Activated B cell treated with CpG ODN at 0.5 μM for 24 hours (primary cell): ENCODE data around the gene PLP2. TPM values are rescaled to one million over a fixed set of nuclear protein-coding genes. Genes with fewer than 3 reads are reported as not detected.

Source experiments
- ATAC-seq: fragments of 200-7000 bp; cut with Tn5 transposase; one replicate; pipeline ENCODE4 v1.10.0; 2021; ENCODE audit warnings: low read depth, mild to moderate bottlenecking, moderate library complexity
- CTCF ChIA-PET: fragments of 350-600 bp; sonication (Branson Sonifier 250); formaldehyde crosslinking; loops from one replicate; lab custom pipeline; 2021; ENCODE audit warnings: antibody characterized with exemption; lab: Charles Lee
- POLR2A ChIA-PET: fragments of 350-600 bp; sonication (Branson Sonifier 250); formaldehyde crosslinking; loops from one replicate; lab custom pipeline; 2021; ENCODE audit warnings: antibody characterized with exemption; lab: Charles Lee
- DNase-seq: peaks from one replicate; pipeline ENCODE4 v3.0.0; 2022
- H3K27ac Mint-ChIP-seq: one replicate; pipeline ENCODE4 v1.8.0; 2020; ENCODE audit warnings: mixed read lengths
- H3K27me3 Mint-ChIP-seq: one replicate; pipeline ENCODE4 v1.8.0; 2021; ENCODE audit warnings: mixed read lengths
- H3K36me3 Mint-ChIP-seq: one replicate; pipeline ENCODE4 v1.8.0; 2021; ENCODE audit warnings: low read depth, mixed read lengths
- H3K4me1 Mint-ChIP-seq: one replicate; pipeline ENCODE4 v1.8.0; 2021; ENCODE audit warnings: mixed read lengths
- H3K4me3 Mint-ChIP-seq: one replicate; pipeline ENCODE4 v1.8.0; 2020; ENCODE audit warnings: mild to moderate bottlenecking, mixed read lengths
- H3K9me3 Mint-ChIP-seq: one replicate; pipeline ENCODE4 v1.8.0; 2020; ENCODE audit warnings: mixed read lengths
- intact Hi-C: fragments of 100-400 bp; cut with micrococcal nuclease; formaldehyde crosslinking; loops from one replicate; pipeline ENCODE4 v1.15.1; 2024
- total RNA-seq: library from RNA; stranded (reverse); gene quantifications from 2 replicates; pipeline ENCODE4 v1.2.3, GENCODE V29; 2022
- TF ChIP-seq, protein P1 (sequence below): fragments of 200-600 bp; IDR thresholded peaks from one replicate; pipeline ENCODE4 v1.8.0; 2022; ENCODE audit warnings: antibody characterized with exemption, mild to moderate bottlenecking

PLP2 gene
- total RNA-seq, 1 donor from 2014 or later, result 97.2 TPM

DNA sequence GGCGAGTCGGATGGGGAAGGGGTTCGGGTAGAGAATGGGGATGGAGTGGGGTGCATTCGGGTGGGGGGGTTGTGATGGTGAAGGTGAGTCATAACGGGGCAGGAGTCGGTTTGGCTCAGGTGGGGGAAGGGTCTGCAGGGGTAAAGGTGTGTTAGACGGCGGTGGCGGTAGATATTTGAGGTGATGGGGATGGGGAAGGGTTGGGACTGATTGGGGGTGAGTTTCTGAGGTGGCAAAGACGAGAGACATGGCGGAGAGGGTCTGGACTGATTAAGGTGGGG, 27.6 kb downstream of the PLP2 start:
- ATAC-seq (no peak), DNase-seq (no peak)
- Mint-ChIP-seq H3K27ac (no peak overlapping the region), H3K4me1 (peaks cover 9% of the 10 kb centered on the region), H3K9me3 (no peaks in the 10 kb centered on the region), H3K27me3 (no peaks in the 10 kb centered on the region), H3K36me3 (no peaks in the 10 kb centered on the region), H3K4me3 (no peak overlapping the region)
- ChIA-PET POLR2A (no interaction called here), CTCF (no interaction called here)
- TF ChIP-seq, protein P1, sequence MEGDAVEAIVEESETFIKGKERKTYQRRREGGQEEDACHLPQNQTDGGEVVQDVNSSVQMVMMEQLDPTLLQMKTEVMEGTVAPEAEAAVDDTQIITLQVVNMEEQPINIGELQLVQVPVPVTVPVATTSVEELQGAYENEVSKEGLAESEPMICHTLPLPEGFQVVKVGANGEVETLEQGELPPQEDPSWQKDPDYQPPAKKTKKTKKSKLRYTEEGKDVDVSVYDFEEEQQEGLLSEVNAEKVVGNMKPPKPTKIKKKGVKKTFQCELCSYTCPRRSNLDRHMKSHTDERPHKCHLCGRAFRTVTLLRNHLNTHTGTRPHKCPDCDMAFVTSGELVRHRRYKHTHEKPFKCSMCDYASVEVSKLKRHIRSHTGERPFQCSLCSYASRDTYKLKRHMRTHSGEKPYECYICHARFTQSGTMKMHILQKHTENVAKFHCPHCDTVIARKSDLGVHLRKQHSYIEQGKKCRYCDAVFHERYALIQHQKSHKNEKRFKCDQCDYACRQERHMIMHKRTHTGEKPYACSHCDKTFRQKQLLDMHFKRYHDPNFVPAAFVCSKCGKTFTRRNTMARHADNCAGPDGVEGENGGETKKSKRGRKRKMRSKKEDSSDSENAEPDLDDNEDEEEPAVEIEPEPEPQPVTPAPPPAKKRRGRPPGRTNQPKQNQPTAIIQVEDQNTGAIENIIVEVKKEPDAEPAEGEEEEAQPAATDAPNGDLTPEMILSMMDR, result no peak
- intact Hi-C loops, result loop anchor here (10.0 kb wide), 2 partner anchors 284 to 1544 kb away; partner anchors contain the start of genes ELK1, PIM2, SLC35A2 and UXT

DNA sequence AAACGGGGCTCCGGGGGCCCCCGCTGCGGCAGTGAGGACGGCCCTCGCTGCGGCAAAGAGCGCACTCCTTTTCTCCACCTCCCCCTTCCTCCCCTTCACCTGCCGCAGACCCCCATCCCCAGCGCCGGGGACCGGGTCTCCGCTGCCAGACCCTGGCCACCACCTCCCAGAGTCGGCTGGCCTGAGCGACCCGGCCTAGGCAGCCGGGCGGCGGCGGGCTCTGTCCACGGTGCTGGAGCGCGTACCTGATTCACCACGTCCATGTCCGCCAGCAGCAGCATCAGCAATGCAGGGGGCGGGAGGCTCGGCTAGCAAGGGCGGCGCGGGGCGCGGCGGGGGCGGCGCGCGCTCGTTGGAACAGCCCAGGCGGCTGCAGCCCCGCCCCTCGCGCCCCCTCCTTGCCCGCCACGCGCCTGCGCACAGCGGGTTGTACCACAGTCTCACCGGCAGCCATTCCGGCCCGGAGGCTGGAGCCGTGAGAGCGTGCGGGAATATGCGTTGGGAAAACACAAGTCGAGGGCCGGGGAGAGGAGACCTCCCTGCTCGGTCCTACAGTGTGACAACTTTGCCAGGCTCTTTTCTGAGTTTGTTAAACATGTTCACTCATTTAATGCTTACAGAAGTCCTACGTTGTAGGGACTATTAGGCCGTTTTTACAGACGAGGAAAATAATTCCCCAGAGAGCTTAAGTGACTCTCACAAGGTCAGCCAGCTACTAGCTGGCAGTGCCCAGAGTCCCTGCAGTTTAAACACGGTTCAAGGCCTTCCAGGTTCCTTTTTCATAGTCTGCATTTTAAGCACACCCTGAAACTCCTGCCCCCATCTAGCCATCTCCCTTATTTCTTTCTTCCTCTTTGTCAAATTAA, 28.4 kb downstream of the PLP2 start, which contains the start of gene SYP:
TSS of gene SYP (minus strand) at position 288 of the 866 bp plus-strand sequence. CDS start at position 281, 7 bp downstream.
- ChIA-PET CTCF (no interaction called here), POLR2A (interaction anchor here (0.6 to 1.0 kb wide), 5 partner anchors 9 to 69 kb away, joined by 3 to 6 read pairs (median 3); no protein-coding TSS in a partner anchor)
- H3K36me3 Mint-ChIP-seq, result no peaks in the 10 kb centered on the region
- TF ChIP-seq, protein P1, result no peak
- intact Hi-C loops, result loop anchor here (1.0 to 10.0 kb wide), 5 partner anchors 9 to 1545 kb away; partner anchors contain the start of genes ELK1, PIM2, PPP1R3F and SLC35A2
- H3K27me3 Mint-ChIP-seq, result no peaks in the 10 kb centered on the region
- ATAC-seq, result peak; percentile 99
- H3K4me1 Mint-ChIP-seq, result peaks cover 9% of the 10 kb centered on the region
- H3K27ac Mint-ChIP-seq, result peak within 1 kb of the TSS; percentile 53
- DNase-seq, result peak; percentile 83
- peak within 1 kb of the TSS; percentile 75 for H3K4me3 Mint-ChIP-seq
- no peaks in the 10 kb centered on the region for H3K9me3 Mint-ChIP-seq

DNA sequence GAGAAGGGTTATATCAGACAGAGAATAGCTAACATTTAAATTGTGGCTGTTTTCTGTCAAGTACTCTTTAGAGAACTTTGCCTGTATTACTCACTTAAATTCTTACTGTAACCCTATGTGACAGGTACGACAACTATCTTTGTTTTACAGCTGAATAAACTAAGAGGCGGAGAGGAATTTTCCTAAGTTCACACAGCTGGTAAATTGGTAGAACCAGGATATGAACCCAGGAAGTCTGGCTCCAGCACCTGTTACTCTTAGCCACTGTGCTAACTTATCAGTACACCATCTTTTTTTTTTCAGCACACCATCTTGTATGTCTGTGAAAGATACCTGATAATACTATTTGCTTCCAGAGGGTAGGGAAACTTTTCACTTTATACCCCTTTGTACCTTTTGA, 30.3 kb downstream of the PLP2 start:
- Mint-ChIP-seq H3K27ac (no peak overlapping the region), H3K4me1 (peaks cover 9% of the 10 kb centered on the region), H3K27me3 (no peaks in the 10 kb centered on the region), H3K4me3 (no peak overlapping the region), H3K36me3 (no peaks in the 10 kb centered on the region), H3K9me3 (no peaks in the 10 kb centered on the region)
- DNase-seq, result no peak
- CTCF ChIA-PET, result interaction anchor here (0.7 kb wide), 1 partner anchor 9 kb away, joined by 3 read pairs; no protein-coding TSS in a partner anchor
- no peak for ATAC-seq
- intact Hi-C loops, result no loop called here
- POLR2A ChIA-PET, result interaction anchor here (1.2 to 1.4 kb wide), 2 partner anchors 11 to 108 kb away, joined by 3 read pairs; no protein-coding TSS in a partner anchor
- TF ChIP-seq, protein P1, result no peak

DNA sequence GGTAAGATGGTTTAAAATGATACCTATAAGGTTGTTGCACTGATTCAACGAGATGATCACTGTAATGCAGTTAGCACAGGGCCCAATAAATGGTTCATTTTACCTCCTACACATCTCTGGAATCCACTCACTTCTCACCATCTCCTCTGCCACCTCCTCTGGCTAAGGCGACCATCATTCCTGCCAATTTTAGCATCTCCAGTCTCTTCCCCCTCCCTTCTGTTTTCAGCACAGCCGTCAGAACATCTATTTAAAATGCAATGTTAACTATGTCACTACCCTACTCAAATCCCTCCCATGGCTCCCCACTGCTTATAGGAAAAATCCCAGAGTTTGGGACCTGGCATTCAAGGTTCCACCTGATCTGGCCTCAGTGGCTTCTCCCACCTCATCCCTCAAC, 31.8 kb downstream of the PLP2 start:
- intact Hi-C loops, result no loop called here
- CTCF ChIA-PET, result no interaction called here
- no peak overlapping the region for H3K4me3 Mint-ChIP-seq

DNA sequence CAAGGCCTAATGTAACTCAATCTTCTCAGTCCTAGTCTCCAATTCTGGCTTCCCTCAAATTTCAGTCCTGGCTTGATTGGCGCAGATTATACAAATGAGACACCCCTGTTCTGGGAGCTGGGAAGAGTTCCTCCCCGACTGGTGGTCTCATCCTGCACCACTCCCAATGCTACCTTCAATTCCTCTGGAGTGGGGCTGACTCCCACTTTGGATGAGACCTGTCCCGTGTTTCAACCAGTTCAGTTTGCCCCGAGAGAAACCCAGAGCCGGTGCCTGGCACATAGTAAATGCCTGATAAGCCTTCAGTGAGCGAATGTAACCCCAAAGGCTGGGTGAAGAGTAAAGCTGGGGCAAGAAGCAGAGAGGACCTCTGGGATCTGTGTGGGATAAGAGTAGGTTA, 32.3 kb downstream of the PLP2 start:
- no peak overlapping the region for H3K27ac Mint-ChIP-seq
- no peaks in the 10 kb centered on the region for H3K27me3 Mint-ChIP-seq
- TF ChIP-seq, protein P1, result no peak
- DNase-seq, result no peak
- ChIA-PET CTCF (no interaction called here), POLR2A (no interaction called here)
- H3K4me1 Mint-ChIP-seq, result peaks cover 4% of the 10 kb centered on the region
- no peak for ATAC-seq
- intact Hi-C loops, result no loop called here
- H3K4me3 Mint-ChIP-seq, result no peak overlapping the region
- H3K9me3 Mint-ChIP-seq, result no peaks in the 10 kb centered on the region
- no peaks in the 10 kb centered on the region for H3K36me3 Mint-ChIP-seq

More for the DNA sequence above, 31.8 kb downstream of the PLP2 start:
- ATAC-seq (no peak), DNase-seq (no peak)
- Mint-ChIP-seq H3K36me3 (no peaks in the 10 kb centered on the region), H3K4me1 (peaks cover 5% of the 10 kb centered on the region), H3K9me3 (no peaks in the 10 kb centered on the region), H3K27ac (no peak overlapping the region), H3K27me3 (no peaks in the 10 kb centered on the region)
- POLR2A ChIA-PET, result no interaction called here
- TF ChIP-seq, protein P1, result no peak
